Brain pericyte (primary cell): ENCODE data around the gene GNB5.
A peak's percentile ranks its signal among the peaks of the same experiment; 100 is the strongest.

Source experiments
- DNase-seq: peaks from one replicate; pipeline ENCODE4 v3.0.0-alpha.2; 2012; ENCODE audit warnings: low read depth, low spot score

Gene GNB5

DNA sequence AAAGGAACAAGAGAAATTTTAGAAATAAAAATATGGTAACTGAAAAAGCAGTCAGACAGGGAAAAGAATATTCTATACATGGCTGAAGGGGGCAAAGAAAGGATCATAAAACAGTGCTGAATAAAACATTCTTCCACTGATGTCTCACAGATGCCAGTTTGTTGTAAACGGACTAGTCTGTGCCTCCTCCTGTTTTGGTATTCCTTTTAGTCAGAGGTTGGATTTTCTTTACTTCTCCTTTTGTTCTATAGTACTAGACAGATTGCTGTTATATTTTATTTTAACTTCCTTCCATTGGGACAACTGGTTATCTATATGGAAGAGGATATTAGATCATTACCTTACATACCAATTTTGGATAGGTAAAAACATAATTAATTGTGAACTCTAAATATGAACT, 16.0 kb upstream of the GNB5 start:
- DNase-seq: no peak

DNA sequence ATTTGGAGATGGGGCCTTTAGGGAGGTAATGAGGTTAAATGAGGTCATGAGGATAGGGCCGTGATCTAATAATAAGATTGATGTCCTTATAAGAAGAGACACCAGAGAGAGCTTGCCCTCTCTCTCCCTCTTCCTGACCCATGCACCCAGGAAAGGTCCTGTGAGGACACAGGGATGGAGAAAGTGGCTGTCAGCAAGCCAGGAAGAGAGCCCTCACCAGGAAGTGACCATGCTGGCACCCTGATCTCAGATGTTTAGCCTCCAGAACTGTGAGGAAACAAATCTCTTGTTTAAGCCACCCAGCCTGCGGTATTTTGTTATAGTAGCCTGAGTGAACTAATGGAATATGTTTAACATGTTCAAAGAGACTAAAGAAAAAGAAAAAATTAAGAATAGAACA, 15.3 kb upstream of the GNB5 start:
- DNase-seq: no peak

DNA sequence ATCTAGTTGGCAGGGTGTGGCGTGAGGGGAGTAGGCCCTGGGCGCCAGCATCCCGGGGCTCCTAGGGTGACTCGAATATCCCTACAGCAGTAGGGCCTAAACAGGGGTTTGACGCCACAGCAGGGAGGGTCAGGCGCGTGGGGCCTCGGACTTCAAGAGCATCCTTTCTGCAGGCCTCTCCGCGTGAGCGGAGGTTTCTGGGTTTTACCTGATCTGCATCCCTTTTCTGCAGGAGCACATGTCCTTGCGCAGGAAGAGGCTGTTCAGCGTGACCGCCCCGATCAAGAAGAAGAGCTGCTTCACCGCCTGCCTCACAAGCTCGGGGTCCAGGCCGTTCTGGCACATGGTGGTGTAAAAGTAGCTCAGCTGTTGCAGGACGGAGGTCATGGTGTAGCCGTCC, 13.5 kb upstream of the GNB5 start:
- no peak for DNase-seq

DNA sequence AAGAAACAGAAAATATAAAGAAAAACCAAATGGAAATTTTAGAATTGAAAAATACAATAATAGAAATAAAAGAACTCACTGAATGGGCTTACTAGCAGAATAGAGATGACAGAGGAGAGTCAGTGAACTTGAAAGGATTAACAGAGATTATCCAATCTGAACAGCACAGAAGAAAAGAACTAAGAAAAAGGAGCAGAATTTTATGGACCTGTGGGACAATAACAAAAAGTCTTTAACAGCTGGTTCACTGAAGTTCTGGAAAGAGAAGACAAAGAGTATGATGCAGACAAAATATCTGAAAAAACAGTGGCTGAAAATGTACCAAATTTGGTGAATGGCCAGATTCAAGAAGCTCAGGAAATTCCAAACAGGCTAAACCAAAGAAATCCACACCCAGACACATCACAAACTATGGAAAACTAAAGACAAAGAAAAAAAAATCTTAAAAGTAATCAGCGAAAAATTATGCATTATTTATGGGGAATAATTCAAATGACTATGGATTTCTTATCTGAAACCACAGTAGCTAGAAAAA, 9.7 kb upstream of the GNB5 start:
- no peak for DNase-seq

DNA sequence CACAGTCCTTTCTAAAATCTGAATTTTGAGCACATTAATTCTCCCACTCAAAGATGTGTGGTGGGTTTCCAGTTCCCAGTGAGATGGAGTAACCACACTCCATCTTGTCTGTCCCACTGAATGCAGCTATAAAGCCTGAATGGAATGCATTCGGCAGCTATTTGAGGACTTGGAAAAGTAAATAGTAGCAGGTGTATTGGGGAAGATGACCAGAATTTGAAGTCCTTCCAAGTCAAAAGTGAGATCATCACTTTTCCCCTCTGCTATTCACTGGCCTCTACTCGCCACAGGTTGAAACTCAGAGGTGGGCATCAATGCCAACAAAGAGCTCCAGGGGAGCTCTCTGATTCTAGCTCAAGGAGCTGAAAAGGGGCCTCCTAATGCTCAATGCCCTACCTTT, 8.1 kb upstream of the GNB5 start:
- DNase-seq: no peak

DNA sequence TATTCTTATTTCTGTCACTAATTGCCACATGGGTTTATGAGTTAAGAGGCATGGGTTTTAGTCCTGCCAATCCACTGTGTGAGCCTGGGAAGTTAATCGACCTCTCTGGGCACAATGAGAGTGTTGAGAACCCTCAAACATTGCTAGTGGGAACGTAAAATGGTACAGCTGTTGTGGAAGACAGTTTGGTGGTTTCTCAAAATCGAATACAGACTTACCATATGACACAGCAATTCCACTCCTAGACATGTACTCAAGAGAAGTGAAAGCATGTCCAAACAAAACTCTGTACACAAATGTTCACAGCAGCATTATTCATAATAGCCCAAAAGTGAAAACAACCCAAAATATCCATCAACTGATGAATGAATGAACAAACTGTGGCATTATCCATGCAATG, 5.7 kb upstream of the GNB5 start:
- no peak for DNase-seq

DNA sequence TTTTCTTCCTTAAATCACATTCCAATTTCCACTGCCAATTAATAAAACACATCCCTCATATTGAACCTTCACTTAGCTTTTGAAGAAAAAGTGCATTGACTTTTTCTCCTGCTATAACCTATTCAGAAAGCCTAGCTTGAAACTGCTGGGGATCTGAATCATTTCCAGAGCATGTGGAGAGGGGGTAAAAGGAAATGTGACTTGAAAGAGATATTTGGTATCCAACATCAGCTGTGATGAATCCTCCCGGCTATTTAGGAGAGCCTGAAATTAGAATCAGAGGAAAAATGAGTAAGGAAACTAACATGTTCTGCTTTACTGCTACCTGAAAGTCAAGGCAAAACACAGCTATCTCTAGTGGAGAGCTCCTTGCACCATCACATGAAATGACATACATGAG, 2.6 kb upstream of the GNB5 start:
- no peak for DNase-seq

DNA sequence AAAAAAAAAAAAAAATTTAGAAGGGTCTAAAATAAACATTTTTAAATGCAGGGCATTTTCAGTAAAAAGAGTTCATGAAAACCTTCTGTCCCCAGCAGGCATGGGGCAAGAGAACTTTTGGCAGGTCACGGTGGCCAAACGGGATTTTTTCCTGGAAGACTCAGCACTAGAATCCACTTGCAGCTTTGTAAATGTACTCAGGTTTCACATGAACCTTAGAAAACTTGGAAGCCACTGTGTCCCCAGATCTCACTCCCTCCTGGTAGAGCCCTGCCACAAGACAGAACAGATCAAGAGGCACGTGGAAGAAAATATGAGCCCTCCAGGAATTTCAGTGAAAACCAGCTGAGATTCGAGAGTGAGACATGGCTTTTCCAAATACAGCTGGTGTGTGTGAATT, 2.1 kb upstream of the GNB5 start:
- no peak for DNase-seq

DNA sequence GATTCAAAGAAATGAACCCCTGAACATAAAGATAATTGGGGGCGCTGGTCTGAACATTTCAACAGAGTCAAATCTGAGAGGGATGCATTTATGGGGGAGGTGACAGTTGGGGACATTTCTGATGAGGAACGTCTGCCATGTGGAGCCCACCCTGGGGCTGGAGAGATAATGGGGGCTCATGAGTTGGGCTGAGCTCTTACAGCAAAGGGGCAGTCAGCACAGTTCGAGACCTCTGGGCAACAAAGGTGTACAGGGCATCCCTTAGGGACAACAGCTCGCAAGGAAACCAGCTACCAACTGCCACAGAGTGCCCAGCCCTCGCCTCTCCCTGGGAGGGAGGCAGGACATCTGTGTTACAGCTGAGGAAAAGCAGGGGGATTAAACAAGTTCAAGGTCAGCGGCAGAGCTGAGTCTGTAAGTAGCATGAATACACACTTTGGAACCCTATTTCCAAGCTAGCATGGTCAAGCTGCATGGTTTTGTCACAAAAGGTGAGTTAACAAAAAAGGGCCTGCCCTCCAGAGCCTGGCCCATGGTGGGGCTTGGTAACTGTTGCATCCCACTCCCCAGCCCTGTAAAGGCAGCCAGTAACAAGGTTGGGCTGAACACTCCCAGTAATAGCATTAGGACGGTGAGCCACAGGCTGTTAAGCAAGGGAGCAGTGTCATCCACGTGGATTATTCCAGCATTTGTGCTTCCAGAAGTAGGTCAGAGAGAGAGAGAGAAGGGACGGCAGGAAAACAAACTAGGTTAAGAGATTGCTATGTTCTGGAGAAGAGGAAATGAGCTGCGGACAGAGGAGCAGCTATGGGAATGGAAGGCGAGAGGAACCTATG, 4.3 kb downstream of the GNB5 start:
- DNase-seq: no peak

DNA sequence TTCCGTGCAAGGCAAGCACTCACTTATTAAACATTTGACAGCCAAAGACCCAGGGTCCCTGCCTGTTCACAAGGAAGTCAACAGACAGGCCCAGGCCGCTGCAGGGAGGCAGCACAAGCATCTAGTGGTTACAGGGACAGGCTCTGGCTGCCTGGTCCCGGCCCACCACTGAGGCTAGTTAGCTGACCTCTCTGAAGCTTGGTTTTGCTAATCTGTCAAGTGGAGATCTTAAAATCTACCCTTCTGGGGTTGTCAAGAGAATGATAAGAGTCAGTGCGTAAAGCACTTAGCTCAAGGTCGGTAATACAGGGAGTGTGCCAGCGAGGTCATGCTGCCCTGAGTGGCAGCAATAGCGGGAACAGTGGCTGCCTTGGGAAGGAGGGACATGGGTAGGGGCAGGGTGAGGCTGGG, 6.0 kb downstream of the GNB5 start:
- no peak for DNase-seq

DNA sequence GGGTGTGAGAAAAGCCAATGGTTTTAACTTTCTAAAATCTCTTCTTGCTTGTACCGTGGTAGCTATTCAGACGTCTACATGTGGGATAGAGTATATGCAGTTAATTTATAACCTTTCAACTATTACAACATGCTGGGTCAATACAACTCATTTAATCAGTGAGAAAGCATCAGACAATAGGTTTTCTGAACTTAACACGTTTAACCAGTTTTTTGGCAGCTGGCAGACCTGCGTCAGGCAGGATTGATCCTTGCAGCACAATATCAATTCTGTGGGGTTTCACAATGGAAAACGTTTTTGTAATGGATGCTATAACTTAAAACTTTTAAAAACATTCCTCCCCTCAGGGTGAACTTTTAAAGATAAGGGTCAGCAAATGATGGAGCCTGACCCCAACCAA, 6.5 kb downstream of the GNB5 start:
- no peak for DNase-seq

DNA sequence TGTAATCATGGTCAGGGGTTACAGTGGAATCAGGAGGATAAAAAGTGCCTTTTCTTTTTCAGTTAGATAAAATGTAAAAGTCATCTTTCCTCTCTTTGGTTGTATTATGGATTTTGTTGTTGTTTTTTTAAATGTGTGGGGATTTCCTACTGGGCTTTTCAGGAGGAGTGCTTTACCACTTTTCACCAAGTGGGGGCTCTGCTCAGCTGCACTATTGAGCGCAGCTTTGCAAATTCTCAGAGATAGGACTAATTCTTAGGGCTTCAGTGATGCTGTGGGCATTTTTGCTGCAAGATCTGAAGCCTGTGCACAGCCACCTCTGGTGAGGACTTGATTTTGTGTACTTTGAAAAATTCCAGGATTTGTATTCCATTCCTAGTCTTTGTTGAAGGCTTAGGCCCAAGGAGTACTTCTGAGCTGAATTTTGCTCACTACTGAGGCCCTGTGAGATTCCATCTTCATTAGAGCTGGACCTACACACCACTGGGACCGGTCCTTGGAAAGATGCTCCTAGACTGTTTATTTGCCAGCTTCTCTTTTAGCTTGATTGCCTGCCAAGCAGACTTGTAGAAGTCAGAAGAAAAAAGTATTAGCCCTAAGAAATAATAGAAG, 7.5 kb downstream of the GNB5 start:
- no peak for DNase-seq

DNA sequence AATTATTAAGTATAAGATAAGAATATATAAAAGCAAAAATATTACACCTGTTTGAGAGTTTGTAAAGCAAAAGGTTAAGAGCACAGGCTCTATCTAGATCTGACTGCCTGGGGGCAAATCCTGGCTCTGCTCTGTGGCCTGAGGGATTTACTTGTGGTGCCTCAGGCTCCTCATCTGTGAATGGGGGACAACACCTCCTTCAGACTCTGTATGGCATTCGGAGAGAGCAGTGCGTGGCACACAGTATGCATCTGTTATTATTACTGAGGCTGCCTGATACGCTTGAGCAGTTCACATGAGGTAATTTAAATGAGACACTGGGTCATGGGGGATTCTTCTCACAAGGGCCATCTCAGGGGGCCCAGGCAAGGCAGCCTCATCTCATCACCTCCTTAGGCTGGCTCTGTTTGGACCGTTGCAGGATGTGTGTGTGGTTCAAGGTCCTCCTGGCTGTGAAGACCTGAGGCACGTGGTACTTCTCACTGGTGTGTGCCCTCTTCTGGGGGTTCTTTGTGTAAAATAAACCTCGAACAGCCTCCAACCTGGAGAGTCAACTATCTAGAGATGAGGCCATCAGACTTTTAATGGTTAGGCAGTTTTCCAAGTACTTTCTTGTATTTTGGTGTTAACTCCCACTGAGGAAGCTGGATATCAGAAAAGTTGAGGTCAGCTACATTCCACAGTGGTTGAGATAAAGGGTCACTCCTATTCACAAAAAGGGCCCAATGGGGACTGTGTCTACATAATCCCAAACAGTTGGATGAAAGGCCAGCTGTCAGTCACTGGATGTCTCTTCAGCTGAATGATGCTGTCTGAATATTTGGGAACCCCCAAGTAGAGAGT, 9.0 kb downstream of the GNB5 start:
- no peak for DNase-seq

DNA sequence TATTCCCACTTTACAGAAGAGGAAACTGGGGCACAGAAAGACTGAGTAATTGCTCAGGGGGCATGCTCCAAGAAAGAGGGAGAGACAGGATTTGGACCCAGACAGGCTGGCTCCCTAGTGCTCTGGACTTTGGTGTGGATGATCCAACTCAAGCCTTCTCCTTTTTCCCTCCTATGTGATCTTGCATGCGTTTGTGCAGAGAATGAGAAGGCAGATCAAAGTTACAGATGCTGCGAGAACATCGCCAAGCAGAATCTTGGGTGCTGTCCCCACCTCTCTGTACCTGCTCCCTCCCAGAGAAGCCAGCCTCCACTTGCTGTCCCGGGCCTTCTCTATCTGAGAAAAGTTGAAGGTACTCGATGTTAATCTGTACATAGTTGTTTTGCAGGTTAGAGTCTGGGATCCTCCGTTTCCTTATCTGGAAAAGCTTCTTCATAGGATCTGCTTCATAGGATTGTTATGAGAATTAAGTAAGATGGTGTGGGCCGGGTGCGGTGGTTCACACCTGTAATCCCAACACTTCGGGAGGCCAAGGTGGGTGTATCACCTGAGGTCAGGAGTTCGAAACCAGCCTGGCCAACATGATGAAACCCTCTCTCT, 10.2 kb downstream of the GNB5 start:
- no peak for DNase-seq

DNA sequence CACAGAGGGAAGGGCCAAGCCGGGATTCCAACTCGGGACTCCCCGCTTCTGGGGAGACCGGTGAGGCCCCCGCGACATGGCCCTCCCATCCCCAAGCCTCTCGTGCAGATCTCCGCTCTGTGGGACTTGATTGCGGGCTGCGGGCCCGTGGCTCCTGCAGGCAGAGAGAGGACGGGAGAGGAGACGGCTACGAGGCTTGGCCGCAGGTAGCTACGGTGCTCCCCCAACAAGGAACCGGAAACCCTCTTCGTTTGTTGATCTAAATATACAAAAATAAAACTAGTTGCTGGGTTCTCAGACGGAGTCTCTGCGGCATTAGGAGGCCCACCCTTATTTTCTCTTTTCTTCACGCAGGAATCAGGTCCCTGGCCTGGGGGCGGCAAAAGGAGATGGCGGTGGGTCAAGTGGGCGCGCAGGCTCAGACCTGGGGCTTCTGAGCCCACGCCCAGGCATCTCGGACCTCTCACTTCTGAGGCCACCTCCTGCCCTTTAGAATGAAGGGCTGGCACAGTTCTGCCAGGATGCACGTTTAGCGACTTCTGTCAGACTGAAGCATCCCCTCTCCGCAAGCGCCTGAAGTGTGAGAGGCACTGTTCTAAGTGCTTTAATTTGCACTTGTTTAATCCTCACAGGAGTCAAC, 10.9 kb downstream of the GNB5 start:
- no peak for DNase-seq

DNA sequence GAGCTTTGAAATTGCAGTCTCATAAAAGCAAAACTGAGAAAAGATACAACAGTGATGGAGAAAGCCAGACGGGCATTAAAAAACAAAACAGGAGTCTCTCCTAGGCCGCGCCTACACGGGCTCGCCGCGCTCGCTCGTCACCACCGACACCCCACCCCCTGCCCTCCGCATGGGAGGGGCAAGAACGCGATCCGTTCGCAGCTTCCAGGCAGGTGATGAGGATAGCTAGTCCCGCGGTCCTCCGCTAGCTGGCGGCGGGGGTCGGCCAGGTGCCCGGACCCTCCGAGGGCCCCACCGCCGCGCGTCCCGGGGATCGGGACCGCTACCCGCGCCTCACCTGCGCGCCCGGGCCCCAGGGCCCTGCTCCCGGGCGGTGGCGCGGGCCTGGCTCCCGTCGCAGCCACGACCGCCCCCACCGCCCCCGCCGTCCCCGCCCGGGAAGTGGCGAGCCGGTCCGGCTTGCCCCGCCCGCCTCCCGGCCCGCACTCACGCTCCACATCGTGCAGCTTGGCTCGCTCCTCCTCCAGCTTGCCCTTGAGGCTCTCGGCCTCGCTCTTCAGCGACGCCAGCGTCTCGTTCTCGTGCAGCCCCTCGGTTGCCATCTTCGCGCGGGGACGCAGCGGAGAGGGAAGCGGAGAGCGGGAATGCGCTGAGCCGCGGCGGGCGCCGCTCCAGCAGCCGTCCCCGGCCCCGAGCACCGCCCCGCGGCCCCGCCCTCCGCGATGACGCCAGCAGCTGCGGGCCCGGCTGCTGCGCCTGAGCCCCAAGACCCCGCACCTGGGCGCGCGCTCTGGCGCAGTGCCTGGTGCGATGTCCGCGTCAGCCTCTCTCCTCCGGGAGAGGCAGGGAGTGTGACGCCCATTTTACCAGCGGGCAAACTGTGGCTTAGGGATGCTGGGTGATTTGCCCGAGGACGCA, 11.7 kb downstream of the GNB5 start:
- DNase-seq: peak; percentile 25

DNA sequence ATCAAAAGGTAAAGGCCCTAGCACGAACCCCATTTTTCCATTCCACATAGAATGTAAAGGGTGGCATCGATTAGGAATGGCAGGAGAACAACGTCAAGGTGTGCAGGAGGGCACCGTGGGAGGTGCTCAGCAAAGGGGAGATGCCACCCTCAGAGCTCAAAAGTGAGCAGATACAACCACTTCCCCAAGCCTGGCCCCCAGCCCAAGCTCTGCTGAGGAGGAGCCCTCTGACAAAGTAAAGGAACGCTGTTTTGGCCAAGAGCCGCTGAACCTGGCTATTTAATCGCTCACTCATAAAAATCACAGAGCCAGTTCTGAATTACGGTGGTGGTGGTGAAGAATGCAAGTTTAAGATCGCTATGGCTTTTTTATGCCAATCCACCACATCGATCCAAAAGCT, 12.4 kb downstream of the GNB5 start:
- no peak for DNase-seq

DNA sequence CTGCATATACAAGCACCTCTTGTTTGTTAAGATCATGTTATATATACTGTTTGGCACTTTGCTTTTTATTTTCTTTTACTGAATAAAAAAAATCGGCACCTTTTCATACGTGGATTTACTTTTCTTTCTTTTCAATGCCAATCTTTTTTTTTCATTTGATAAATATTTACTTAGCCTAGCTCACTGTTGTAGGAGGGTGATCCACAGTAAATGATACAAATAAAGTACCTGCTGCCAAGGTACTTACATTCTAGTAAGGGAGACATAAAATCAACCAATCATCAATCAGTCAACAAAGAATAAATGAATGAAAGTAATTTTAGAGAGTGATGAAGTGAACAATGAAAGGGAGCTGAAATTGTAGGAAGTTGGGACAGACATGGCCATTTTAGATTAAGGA, 18.3 kb downstream of the GNB5 start:
- no peak for DNase-seq

DNA sequence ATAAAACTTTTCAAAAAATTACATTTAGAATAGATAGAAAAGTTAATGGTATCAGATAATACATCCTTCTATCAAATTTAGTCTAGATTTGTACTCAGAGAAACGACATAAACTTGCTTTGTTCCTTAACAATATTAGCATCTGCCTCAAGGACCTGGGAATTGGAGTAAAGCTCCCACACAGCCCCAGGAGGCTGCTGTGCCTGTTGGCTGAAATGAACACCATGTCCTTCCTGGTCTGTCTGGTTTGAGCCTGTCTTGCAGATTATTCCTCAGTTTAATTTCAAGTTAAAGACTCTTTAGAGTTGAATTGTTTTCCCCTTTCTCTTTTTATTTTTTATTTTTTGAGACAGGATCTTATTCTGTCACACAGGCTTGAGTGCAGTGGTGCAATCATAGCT, 19.4 kb downstream of the GNB5 start:
- DNase-seq: no peak

DNA sequence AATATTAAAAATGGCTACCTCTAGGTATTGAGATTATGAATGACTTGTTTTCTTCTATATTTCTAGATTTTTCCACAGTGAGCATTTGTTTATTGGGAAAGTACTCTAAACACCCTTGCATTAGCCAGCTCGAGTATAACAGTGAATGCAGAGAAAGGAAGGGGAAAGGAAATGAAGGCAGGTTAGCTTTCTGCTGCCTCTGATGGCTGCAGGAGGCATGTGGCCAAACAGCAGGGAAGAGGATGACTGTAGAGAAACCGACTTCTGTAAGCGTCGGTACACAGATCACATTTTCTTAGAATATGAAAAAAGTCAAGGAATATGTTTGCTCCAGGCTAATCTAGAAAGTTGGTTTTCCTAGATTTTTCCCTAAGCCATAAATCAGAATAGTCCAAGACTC, 19.8 kb downstream of the GNB5 start:
- no peak for DNase-seq
